ENCODE measurements around the gene ALLC.

DNA sequence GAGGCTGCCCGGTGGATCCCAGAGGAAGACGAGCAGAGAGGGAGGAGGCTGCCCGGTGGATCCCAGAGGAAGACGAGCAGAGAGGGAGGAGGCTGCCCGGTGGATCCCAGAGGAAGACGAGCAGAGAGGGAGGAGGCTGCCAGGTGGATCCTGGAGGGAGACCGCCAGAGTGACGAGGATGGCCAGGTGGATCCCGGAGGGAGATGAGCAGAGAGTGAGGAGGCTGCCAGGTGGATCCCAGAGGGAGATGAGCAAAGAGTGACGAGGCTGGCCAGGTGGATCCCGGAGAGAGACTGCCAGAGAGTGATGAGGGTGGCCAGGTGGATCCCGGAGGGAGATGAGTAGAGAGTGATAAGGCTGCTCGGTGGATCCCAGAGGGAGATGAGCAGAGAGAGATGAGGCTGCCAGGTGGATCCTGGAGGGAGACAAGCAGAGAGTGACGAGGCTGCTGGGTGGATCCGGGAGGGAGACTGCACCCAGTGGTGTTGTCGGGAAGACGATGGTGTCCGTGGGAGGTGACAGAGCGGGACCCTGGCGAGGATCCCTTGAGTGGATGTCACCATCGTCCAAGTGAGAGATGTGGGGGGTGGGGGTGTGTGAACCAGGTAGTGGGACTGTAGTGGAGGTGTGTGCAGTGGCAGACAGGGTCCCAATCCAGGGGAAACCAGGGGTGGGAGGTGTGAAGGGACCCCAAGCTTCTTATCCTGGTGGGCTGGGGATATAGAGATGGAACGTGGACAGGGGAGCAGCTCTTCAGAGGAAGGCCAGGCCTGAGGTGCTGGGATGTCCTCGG is 67.7 kb downstream of the ALLC start:
- TF ChIP-seq, protein P1, sequence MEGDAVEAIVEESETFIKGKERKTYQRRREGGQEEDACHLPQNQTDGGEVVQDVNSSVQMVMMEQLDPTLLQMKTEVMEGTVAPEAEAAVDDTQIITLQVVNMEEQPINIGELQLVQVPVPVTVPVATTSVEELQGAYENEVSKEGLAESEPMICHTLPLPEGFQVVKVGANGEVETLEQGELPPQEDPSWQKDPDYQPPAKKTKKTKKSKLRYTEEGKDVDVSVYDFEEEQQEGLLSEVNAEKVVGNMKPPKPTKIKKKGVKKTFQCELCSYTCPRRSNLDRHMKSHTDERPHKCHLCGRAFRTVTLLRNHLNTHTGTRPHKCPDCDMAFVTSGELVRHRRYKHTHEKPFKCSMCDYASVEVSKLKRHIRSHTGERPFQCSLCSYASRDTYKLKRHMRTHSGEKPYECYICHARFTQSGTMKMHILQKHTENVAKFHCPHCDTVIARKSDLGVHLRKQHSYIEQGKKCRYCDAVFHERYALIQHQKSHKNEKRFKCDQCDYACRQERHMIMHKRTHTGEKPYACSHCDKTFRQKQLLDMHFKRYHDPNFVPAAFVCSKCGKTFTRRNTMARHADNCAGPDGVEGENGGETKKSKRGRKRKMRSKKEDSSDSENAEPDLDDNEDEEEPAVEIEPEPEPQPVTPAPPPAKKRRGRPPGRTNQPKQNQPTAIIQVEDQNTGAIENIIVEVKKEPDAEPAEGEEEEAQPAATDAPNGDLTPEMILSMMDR (IDR thresholded peaks at IDR 0.05): no peak
- TF ChIP-seq EP300 (IDR thresholded peaks at IDR 0.05; ENCODE audit: low read depth): no peak

Measured in transverse colon (tissue), 3 donors.